Measurements from ENCODE around the gene GTPBP3. TPM values are rescaled to one million over a fixed set of nuclear protein-coding genes. Genes with fewer than 3 reads are reported as not detected.
A peak's percentile ranks its signal among the peaks of the same experiment; 100 is the strongest.

The GTPBP3 gene
- total RNA-seq, 4 donors from 2014 or later, result 17.7 to 21.8 (median 19.6) TPM

GRCh38 chr19:17347361-17347760 lies 10.0 kb downstream of the GTPBP3 start:
- DNase-seq, result no peak
- WGBS, 2 donors, result 41 to 57% methylated on average over 6 of the region's 6 CpGs
- intact Hi-C loops (cut with DNase I), result loop anchor here (5.0 kb wide), 2 partner anchors 40 to 120 kb away; no protein-coding TSS in a partner anchor

DNA sequence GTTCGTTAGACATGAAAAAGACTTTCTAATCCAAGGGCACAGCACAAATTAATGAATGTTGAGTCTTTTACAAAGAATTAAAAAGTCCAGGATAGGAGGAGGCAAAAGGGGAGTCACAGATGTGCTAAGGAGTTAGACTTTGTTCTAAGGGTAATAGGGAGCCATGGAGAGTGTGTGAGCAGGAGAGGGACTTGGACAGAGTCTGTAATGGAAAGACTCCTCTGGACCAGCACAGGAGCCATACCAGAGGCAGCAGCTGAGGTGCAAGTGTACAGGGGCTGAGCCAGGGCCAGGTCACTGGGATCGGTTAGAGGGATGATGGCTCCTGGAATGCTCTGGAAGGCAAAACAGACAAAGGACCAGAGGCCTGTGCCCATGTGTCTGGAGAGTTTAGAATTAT lies 10.5 kb downstream of the GTPBP3 start:
- H3K27ac ChIP-seq, result peak overlapping the region; percentile 7 to 65 (median 56)
- H3K9me3 ChIP-seq, result no peaks in the 10 kb centered on the region
- 59 to 79% methylated on average over 2 of the region's 2 CpGs for WGBS, 2 donors
- no peak overlapping the region for H3K4me3 ChIP-seq (replicated peaks in 1 of 3)
- TF ChIP-seq, protein P1, sequence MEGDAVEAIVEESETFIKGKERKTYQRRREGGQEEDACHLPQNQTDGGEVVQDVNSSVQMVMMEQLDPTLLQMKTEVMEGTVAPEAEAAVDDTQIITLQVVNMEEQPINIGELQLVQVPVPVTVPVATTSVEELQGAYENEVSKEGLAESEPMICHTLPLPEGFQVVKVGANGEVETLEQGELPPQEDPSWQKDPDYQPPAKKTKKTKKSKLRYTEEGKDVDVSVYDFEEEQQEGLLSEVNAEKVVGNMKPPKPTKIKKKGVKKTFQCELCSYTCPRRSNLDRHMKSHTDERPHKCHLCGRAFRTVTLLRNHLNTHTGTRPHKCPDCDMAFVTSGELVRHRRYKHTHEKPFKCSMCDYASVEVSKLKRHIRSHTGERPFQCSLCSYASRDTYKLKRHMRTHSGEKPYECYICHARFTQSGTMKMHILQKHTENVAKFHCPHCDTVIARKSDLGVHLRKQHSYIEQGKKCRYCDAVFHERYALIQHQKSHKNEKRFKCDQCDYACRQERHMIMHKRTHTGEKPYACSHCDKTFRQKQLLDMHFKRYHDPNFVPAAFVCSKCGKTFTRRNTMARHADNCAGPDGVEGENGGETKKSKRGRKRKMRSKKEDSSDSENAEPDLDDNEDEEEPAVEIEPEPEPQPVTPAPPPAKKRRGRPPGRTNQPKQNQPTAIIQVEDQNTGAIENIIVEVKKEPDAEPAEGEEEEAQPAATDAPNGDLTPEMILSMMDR (IDR thresholded peaks at IDR 0.05), result no peak
- TF ChIP-seq POLR2A (IDR thresholded peaks at IDR 0.05), result no peak
- peaks cover 0 to 25% of the 10 kb centered on the region in 2 donors for H3K4me1 ChIP-seq
- intact Hi-C loops (cut with DNase I), result loop anchor here (5.0 kb wide), 2 partner anchors 39 to 119 kb away; no protein-coding TSS in a partner anchor
- no peaks in the 10 kb centered on the region for H3K36me3 ChIP-seq
- no peak for DNase-seq
- no peaks in the 10 kb centered on the region for H3K27me3 ChIP-seq

More at GRCh38 chr19:17347361-17347760, 10.0 kb downstream of the GTPBP3 start:
- Histone ChIP-seq H3K4me1 (peaks cover 0 to 20% of the 10 kb centered on the region in 2 donors), H3K27me3 (no peaks in the 10 kb centered on the region), H3K4me3 (replicated peaks in 1 of 3) (no peak overlapping the region), H3K36me3 (no peaks in the 10 kb centered on the region), H3K27ac (peak overlapping the region; percentile 44 to 65 (median 56)), H3K9me3 (no peaks in the 10 kb centered on the region)
- TF ChIP-seq, protein P1 (IDR thresholded peaks at IDR 0.05), result no peak
- no peak for TF ChIP-seq POLR2A (IDR thresholded peaks at IDR 0.05)

GRCh38 chr19:17348700-17349099 lies 11.3 kb downstream of the GTPBP3 start:
- TF ChIP-seq, protein P1 (IDR thresholded peaks at IDR 0.05), result no peak
- no peak for TF ChIP-seq POLR2A (IDR thresholded peaks at IDR 0.05)
- Histone ChIP-seq H3K36me3 (no peaks in the 10 kb centered on the region), H3K4me1 (peaks cover 0 to 26% of the 10 kb centered on the region in 2 donors), H3K27ac (peak overlapping the region in 2 of 3 donors; percentile 14 to 65), H3K9me3 (no peaks in the 10 kb centered on the region), H3K27me3 (no peaks in the 10 kb centered on the region), H3K4me3 (replicated peaks in 1 of 3) (no peak overlapping the region)
- peak in 1 of 2 donors; percentile 29 for DNase-seq
- WGBS, 2 donors, result 4 to 9% methylated on average over 12 of the region's 12 CpGs
- intact Hi-C loops (cut with DNase I), result loop anchor here (5.0 kb wide), 2 partner anchors 39 to 119 kb away; no protein-coding TSS in a partner anchor

- TF ChIP-seq, protein P1 (IDR thresholded peaks at IDR 0.05), result no peak
- TF ChIP-seq POLR2A (IDR thresholded peaks at IDR 0.05), result no peak
- no peaks in the 10 kb centered on the region for H3K27me3 ChIP-seq
- H3K36me3 ChIP-seq, result no peaks in the 10 kb centered on the region
- H3K4me3 ChIP-seq (replicated peaks in 1 of 3), result no peak overlapping the region
- H3K27ac ChIP-seq, result no peak overlapping the region
- no peak for DNase-seq
- WGBS, 2 donors, result 89 to 93% methylated on average over 39 to 43 of the region's 45 CpGs
- no peaks in the 10 kb centered on the region for H3K9me3 ChIP-seq
- H3K4me1 ChIP-seq, result peaks cover 0 to 22% of the 10 kb centered on the region in 2 donors
- intact Hi-C loops (cut with DNase I), result no loop called here
These were observed 14.6 kb downstream of the GTPBP3 start for GRCh38 chr19:17351815-17352435.

GRCh38 chr19:17352608-17353280 lies 15.4 kb downstream of the GTPBP3 start:
- 38 to 50% methylated on average over 13 to 14 of the region's 14 CpGs for WGBS, 2 donors
- Histone ChIP-seq H3K27ac (no peak overlapping the region), H3K4me1 (peaks cover 0 to 18% of the 10 kb centered on the region in 2 donors), H3K9me3 (no peaks in the 10 kb centered on the region), H3K4me3 (replicated peaks in 1 of 3) (no peak overlapping the region), H3K27me3 (no peaks in the 10 kb centered on the region), H3K36me3 (no peaks in the 10 kb centered on the region)
- no peak for TF ChIP-seq POLR2A (IDR thresholded peaks at IDR 0.05)
- TF ChIP-seq, protein P1 (IDR thresholded peaks at IDR 0.05), result no peak
- DNase-seq, result no peak
- intact Hi-C loops (cut with DNase I), result no loop called here

Data from thyroid gland (tissue), 4 donors.